NCI-H2029 (cell line): Measurements from ENCODE around the gene ATG4C.

Experiments
- DNase-seq: peaks from one replicate; lab custom pipeline; 2025; lab: John Stamatoyannopoulos, UW

ATG4C gene

DNA sequence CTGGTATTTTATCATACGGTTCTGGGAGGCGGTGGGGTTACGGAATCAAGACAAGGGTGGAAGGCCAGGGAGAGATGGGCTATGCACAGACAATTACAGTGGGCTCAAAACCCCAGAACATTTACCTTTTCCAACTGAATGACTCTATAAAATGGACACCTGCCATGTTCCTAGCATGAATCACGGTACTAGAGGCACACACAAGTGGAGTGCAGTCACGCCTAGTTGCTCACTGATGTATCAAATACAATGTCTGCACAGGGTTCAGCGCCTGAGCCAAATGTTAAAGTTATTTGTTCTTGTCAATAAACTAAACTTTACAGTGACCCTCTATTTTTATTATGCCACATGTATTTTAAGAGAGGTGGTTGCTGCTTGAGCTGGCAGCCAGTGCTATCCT lies 121.4 kb downstream of the ATG4C start:
- DNase-seq: peak; percentile 84

DNA sequence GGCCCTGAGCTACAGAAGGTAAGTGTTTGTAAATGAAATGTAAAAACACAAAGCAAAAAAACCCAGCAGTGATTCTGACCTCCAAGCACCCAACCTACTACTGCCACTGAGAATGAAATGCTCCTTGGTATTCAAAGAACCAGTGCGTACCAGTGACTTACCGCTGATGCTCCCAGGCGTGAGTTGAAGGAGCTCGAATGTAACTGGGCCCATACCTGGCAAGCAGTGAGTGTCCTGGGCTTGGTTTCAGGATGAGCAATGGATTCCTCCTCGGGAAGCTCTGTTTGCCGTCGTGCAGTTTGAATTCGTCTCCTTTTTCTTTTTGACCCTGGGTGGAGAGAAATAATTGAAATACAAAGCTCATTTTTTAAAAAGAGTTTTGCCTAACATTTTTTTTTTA lies 121.9 kb downstream of the ATG4C start:
- DNase-seq: peak; percentile 47

DNA sequence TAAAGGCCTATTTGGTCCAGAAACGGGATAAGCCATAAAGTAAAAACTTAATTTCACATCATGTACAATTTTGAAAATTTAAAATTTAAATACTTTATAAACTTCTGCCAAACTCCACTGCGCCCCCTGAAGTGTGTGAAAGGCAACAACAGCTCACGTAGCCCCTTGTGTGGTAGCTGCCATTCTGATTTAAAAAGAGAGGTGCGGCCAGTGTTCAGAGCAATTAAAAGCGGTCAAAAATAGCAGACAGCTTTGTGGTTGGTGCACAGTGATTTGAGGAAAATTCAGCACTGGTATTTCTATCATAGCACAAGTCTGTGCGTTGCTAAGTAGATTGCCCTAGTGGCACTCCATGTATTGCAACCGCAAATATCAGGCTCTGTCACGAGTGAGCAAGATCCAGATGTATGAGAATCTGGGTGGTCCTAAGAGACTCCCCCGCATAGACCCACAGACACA lies 122.5 kb downstream of the ATG4C start:
- no peak for DNase-seq

DNA sequence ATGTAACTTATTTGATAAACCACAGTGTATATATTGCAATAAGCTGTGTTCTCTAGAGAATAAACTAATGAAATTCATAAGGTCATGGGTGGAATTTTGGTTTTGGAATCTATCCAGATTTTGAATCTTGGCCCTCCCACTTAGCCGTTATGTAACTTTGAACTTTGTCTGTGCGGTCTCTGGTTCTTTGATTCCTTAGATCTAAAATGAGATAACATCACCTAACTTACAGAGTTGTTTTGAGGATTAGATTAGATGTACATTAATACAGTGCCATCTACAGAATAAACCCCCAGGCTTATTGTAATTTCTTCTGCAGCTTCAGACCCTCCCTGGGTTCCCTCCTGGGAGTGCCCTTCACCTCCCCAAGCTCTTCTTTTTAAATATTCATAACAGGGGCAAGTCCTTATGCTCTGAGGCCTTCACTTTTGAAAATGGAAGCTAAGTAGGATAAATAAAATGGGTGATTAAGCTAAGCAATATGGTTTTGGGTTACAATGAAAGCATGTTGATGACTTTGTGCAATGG lies 124.3 kb downstream of the ATG4C start:
- DNase-seq: no peak

DNA sequence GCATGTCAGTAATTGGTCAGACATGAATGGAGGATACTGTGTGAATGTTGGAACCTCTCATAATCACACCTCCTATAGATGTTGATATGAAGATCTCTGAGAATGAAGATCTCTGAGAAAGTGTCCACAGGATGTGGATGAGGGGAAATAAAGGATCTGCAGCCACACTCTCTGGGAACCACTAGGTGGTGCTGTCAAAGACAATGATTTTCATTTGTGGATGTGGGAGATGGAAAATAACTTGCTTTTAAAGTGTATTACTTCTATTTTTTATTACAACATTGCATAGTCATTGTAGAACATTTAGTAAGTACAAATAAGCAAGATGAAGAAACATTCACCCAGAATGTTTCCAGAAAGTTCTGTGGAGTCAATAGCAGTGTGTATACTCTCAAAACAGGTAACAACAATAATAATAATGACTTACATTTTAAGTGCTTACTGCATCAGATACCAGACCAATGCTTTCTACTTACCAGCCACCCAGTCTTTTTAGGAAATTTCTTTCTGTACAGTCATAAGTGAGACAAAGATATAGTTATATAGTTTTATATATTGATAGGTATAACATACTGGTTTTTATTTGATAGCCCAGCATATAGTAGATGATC lies 128.2 kb downstream of the ATG4C start:
- no peak for DNase-seq
